HG03103 (cell line): ENCODE results near the gene BCL7B.
A peak's percentile ranks its signal among the peaks of the same experiment; 100 is the strongest.
"Not testable (repeated sequence)": the region's sequence is repeated elsewhere in the genome, so short reads cannot be mapped to it uniquely, and the experiment has no call there.

Experiments used
- ATAC-seq: cut with Tn5 transposase; IDR thresholded peaks from one replicate; pipeline ENCODE4 v1.9.1; 2021; ENCODE audit warnings: low read depth; ENCODE audit not compliant: unreplicated experiment

The BCL7B gene

GRCh38 chr7:73537051-73537450 is 20.4 kb downstream of the BCL7B start:
- ATAC-seq, result no peak

GRCh38 chr7:73536479-73536878 is 21.0 kb downstream of the BCL7B start:
- no peak for ATAC-seq

- ATAC-seq, result not testable (repeated sequence)
Measured at GRCh38 chr7:73535918-73536317, 21.6 kb downstream of the BCL7B start.

- ATAC-seq, result no peak
Measured at GRCh38 chr7:73533742-73534141, 23.7 kb downstream of the BCL7B start.

- no peak for ATAC-seq
Measured at GRCh38 chr7:73532224-73532623, 25.3 kb downstream of the BCL7B start.

- no peak for ATAC-seq
Measured at GRCh38 chr7:73530800-73531199, 26.7 kb downstream of the BCL7B start.

- ATAC-seq, result no peak
Measured at GRCh38 chr7:73526896-73527821, 30.3 kb downstream of the BCL7B start.

GRCh38 chr7:73526158-73526494 is 31.4 kb downstream of the BCL7B start:
- not testable (repeated sequence) for ATAC-seq

GRCh38 chr7:73522105-73522872 is 35.2 kb downstream of the BCL7B start, which contains the start of gene BAZ1B:
TSS of gene BAZ1B (minus strand) at chr7:73522293. CDS start at chr7:73521933, 360 bp downstream.
- peak; percentile 76 for ATAC-seq

GRCh38 chr7:73521636-73522104 is 35.8 kb downstream of the BCL7B start:
- peak; percentile 33 for ATAC-seq

GRCh38 chr7:73520673-73521635 is 36.5 kb downstream of the BCL7B start:
- no peak for ATAC-seq

GRCh38 chr7:73519867-73520672 is 37.4 kb downstream of the BCL7B start:
- ATAC-seq, result no peak

- no peak for ATAC-seq
Measured at GRCh38 chr7:73518470-73518869, 39.0 kb downstream of the BCL7B start.

GRCh38 chr7:73517241-73517995 is 40.1 kb downstream of the BCL7B start:
- ATAC-seq, result no peak

GRCh38 chr7:73515178-73515577 is 42.3 kb downstream of the BCL7B start:
- ATAC-seq, result no peak

GRCh38 chr7:73512018-73512780 is 45.3 kb downstream of the BCL7B start:
- no peak for ATAC-seq

GRCh38 chr7:73509463-73509862 is 48.0 kb downstream of the BCL7B start:
- no peak for ATAC-seq

GRCh38 chr7:73507556-73507955 is 49.9 kb downstream of the BCL7B start:
- no peak for ATAC-seq
